Measurements from ENCODE around the gene FAM221B.

The FAM221B gene

GRCh38 chr9:35810122-35810521, 18.4 kb downstream of the FAM221B start:
- no peak for TF ChIP-seq CTCF (IDR thresholded peaks at IDR 0.05; ENCODE audit: low read depth, low read length)
- H3K4me3 ChIP-seq (ENCODE audit: low read depth, low read length) = no peak overlapping the region

GRCh38 chr9:35808433-35808832, 20.1 kb downstream of the FAM221B start:
- H3K4me3 ChIP-seq (ENCODE audit: low read depth, low read length) = no peak overlapping the region
- no peak for TF ChIP-seq CTCF (IDR thresholded peaks at IDR 0.05; ENCODE audit: low read depth, low read length)

GRCh38 chr9:35806101-35806500, 22.4 kb downstream of the FAM221B start:
- H3K4me3 ChIP-seq (ENCODE audit: low read depth, low read length) = no peak overlapping the region
- TF ChIP-seq CTCF (IDR thresholded peaks at IDR 0.05; ENCODE audit: low read depth, low read length) = no peak

GRCh38 chr9:35801328-35802128, 27.0 kb downstream of the FAM221B start:
- no peak for TF ChIP-seq CTCF (IDR thresholded peaks at IDR 0.05; ENCODE audit: low read depth, low read length)
- H3K4me3 ChIP-seq (ENCODE audit: low read depth, low read length) = no peak overlapping the region

- no peak overlapping the region for H3K4me3 ChIP-seq (ENCODE audit: low read depth, low read length)
- no peak for TF ChIP-seq CTCF (IDR thresholded peaks at IDR 0.05; ENCODE audit: low read depth, low read length)
Measured at GRCh38 chr9:35800530-35800929, 28.0 kb downstream of the FAM221B start.

- TF ChIP-seq CTCF (IDR thresholded peaks at IDR 0.05; ENCODE audit: low read depth, low read length) = no peak
- no peak overlapping the region for H3K4me3 ChIP-seq (ENCODE audit: low read depth, low read length)
Measured at GRCh38 chr9:35798658-35799374, 29.7 kb downstream of the FAM221B start.
